HG02885 (cell line): ENCODE results near the gene GALNT2.

Source experiments
- ATAC-seq: cut with Tn5 transposase; IDR thresholded peaks from one replicate; pipeline ENCODE4 v1.9.1; 2021; ENCODE audit warnings: mild to moderate bottlenecking; ENCODE audit not compliant: unreplicated experiment, poor library complexity

The GALNT2 gene

DNA sequence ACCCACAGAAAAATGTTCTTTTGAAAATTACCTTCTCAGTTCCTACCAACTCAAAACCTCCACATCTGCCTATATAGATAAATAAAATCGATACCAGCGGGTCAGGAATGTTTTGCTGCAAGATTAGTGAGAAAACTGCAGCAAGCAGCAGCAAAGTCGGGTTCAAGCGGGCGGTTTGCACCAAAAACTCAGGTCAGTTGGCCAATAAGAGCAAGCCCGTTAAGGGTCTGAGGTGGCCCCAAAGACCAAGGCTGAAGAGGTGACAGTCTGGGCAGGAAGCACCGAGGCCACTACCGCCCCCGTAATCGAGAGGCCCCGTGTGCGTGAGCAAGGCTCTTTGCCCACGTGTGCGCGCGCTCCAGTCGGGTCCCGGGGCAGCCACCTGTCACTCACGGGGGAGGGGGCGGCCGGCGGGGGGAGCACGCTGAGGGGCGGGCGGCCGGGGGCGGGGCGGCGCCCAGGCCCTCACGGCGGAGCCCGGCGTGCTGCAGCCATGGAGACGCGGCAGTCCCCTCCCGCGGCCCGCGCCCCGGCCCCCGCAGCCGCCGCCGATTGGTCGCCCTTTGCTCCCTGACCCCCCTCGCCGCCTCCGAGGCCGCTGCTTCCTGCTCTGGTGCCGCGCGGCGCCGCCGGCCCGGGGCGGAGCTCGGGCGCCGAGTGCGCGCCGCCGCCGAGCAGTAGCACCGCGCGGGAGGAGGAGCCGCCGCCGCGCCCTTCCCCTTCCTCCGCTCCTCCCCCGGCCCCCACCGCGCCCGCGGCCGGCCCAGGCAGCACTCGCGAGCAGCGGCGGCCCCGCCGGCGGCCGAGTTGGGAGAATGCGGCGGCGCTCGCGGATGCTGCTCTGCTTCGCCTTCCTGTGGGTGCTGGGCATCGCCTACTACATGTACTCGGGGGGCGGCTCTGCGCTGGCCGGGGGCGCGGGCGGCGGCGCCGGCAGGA lies at the start of gene GALNT2:
Gene GALNT2 (plus strand): TSS at position 773 of the 939 bp plus-strand sequence. CDS start 43 bp downstream, at position 816.
- ATAC-seq = peak; percentile 86

DNA sequence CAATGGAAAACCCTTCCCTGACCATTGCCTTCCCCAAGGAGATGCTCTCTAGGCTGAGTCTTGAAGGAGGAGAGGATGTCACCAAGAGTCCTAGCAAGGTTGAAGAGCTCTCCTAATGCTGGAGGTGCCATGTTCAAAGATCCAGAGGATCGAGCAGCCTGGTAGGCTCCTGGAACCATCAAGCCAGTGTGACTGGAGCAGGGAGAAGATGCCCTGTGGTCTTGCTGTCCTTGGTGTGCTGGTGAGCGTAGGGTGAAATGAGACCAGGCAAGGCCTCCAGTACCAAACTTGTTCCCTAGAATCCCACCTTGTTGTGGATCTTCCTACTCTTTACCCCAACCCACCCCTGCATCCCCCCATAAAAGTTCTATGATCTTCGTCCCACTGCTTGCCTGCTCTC lies 46.6 kb upstream of the GALNT2 start:
- ATAC-seq = no peak

GRCh38 chr1:230022666-230023380 lies 44.2 kb upstream of the GALNT2 start:
- ATAC-seq = no peak

DNA sequence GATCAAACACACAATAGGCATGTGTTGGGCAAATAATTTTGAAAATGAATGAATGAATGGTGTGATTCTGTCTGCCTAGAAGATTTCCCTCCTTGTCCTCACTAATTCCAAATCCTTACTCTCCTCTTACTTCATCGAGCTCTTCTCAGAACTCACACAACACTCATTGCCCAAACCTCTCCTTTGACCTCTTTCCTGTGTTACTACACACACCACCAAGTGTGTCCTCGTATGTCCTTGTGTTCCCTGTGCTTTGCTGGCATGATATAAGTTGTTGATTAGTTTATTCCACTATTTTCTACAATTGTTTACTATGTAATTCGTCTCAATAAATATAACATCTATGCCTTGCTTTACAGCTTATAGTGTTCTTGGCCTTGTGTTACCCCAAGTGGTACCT lies 41.4 kb upstream of the GALNT2 start:
- ATAC-seq = no peak

GRCh38 chr1:230026139-230026538 lies 40.9 kb upstream of the GALNT2 start:
- no peak for ATAC-seq

GRCh38 chr1:230026572-230026971 lies 40.5 kb upstream of the GALNT2 start:
- ATAC-seq = no peak

GRCh38 chr1:230028602-230029223 lies 38.3 kb upstream of the GALNT2 start:
- ATAC-seq = no peak

DNA sequence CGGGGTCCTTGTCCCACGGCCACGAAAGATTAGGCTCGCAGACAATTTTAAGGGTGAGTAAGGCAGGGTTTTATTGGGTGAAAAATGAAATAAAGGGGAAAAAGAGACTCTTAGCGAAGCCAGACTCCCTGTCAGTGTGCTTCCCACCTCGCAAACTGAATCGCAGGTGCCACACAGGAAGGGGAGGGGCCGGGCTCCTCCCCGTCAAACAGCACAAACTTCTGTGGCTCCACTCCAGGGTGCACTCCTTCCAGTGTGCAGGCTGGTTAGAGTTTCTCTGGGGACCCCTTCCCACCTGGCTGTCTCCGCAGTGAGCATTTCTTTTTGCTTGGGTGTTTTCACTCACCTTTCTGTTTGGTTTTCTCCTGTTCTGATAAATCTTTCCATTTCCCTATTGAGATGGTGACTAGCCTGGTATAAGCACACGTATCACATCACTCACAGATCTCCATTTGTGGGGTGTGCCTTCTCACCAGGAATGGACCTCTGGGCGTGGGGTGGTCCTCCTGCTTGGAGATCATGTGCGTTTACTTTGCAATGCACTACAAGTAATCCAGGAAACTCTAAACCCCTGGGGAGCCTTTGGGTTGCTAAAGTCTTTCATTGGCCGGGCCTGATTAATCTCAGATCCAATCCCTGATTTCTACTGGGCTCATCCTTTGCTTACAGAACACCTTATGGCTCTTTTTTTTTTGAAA lies 37.6 kb upstream of the GALNT2 start:
- ATAC-seq = no peak

- no peak for ATAC-seq
Measured at GRCh38 chr1:230030122-230030821, 36.8 kb upstream of the GALNT2 start.

- ATAC-seq = no peak
Measured at GRCh38 chr1:230031131-230031530, 35.9 kb upstream of the GALNT2 start.

DNA sequence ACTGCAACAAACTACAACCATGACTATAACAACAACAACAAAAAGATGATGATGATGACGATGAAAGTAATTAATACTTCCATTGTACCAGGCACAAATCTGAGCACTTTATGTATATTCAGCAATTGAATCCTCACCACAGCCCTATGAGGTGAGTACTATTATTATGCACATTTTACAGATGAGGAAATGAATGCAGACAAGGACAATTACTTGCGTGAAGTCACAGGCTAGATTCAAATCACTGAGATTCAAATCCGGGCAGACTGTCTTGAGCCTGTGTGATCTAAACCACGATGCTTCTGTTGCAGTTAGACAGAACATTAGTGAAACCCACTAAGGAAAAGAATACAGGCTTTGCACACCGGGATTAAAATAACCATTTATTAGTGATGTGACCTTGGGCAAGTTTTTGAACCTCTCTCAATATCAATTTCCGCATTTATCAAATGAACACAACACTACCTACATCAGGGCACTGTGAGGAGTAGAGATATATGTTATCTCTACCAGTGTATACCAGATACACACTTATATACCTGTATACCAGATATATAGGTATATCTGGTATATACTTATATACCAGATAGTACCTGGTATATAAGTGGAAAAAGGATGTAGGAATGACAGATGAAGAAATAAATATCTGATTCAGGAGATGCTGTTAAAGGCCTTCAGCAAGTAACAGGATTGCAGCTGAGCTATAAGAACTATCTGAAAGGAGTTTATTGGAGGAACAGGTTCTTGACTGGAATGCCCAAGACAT lies 34.3 kb upstream of the GALNT2 start:
- no peak for ATAC-seq

GRCh38 chr1:230037261-230037660 lies 29.8 kb upstream of the GALNT2 start:
- ATAC-seq = no peak

GRCh38 chr1:230040440-230040839 lies 26.6 kb upstream of the GALNT2 start:
- ATAC-seq = no peak

GRCh38 chr1:230043081-230043480 lies 24.0 kb upstream of the GALNT2 start:
- ATAC-seq = no peak

DNA sequence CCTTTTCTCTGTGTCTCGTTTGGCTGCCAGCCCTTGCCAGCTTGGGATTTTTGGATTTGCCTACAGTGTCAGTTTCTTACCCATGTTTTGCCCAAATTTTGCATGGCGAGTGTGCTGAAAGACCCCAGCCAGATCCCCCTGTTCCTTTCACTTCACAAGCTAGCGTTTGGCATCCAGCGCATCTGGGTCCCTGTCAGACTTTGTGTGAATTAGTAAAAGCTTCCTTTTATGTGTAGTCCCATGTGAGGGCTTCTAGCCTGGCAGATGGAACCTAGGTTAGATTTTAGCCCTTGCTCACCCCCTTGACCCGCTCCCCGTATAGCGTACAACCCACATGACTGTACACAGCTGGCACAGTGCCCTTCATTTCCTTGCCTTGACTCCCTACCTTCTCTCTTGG lies 22.3 kb upstream of the GALNT2 start:
- ATAC-seq = no peak

GRCh38 chr1:230047114-230047865 lies 19.7 kb upstream of the GALNT2 start:
- no peak for ATAC-seq

GRCh38 chr1:230048322-230048721 lies 18.7 kb upstream of the GALNT2 start:
- ATAC-seq = no peak

- ATAC-seq = no peak
Measured at GRCh38 chr1:230048922-230049321, 18.1 kb upstream of the GALNT2 start.
